A549 (cell line): Measurements from ENCODE around the gene AQP5. TPM values are rescaled to one million over a fixed set of nuclear protein-coding genes. Genes with fewer than 3 reads are reported as not detected.

ENCODE experiments used
- ATAC-seq, 2 experiments: fragments of 200-7000 bp in 1 of 2; fragments of >200 bp in 1 of 2; cut with Nextera tagmentation in 1 of 2; cut with Tn5 transposase in 1 of 2; 3 replicates each; pipeline versions ENCODE4 v1.8.0 to v1.9.1; 2018 to 2020; ENCODE audit warnings: mild to moderate bottlenecking in 1 of 2, moderate library complexity in 1 of 2
- CTCF ChIA-PET: fragments of 300-600 bp; sonication (Branson Sonifier 250); formaldehyde crosslinking; extraction: SDS; loops from one replicate; lab custom pipeline; 2021; ENCODE audit warnings: antibody characterized with exemption, inconsistent platforms; lab: Yijun Ruan, JAX
- POLR2A ChIA-PET: fragments of 350-600 bp; formaldehyde crosslinking; extraction: SDS; loops from one replicate; lab custom pipeline; 2021; ENCODE audit warnings: antibody characterized with exemption, inconsistent platforms; lab: Yijun Ruan, JAX
- DNase-seq, 2 experiments: peaks; one replicate each; pipeline versions ENCODE4 v3.0.0 to v3.0.0-alpha.2; 2011 to 2016; ENCODE audit warnings: low read depth in 1 of 2, low spot score in 1 of 2
- FAIRE-seq: peaks from 2 replicates; lab custom pipeline; 2011; peaks lifted over from hg19 to GRCh38; lab: Jason Lieb, UNC
- H3K27ac ChIP-seq, 2 experiments: fragments of >200 bp; sonication (Bioruptor Twin); formaldehyde crosslinking; 3 replicates each; pipeline ENCODE4 v1.5.1; 2016 to 2017
- H3K4me1 ChIP-seq: fragments of >200 bp; sonication (Bioruptor Twin); formaldehyde crosslinking; 3 replicates; pipeline ENCODE4 v1.6.1; 2016
- H3K4me2 ChIP-seq: fragments of >200 bp; sonication (Bioruptor Twin); formaldehyde crosslinking; 3 replicates; pipeline ENCODE4 v1.6.1; 2016
- H3K4me3 ChIP-seq: fragments of >200 bp; sonication (Bioruptor Twin); formaldehyde crosslinking; 3 replicates; pipeline ENCODE4 v1.5.1; 2016
- H3K9me3 ChIP-seq: fragments of >200 bp; sonication (Bioruptor Twin); formaldehyde crosslinking; 3 replicates; pipeline ENCODE4 v1.6.1; 2016
- BHLHE40 ChIP-seq: IDR thresholded peaks from 2 replicates; pipeline ENCODE4 v1.6.1; 2012; ENCODE audit warnings: low read depth, low read length, inconsistent platforms
- CBX2 ChIP-seq: fragments of 200-600 bp; sonication (generic); IDR thresholded peaks from 2 replicates; pipeline ENCODE4 v1.6.1; 2016; ENCODE audit warnings: low read depth, mild to moderate bottlenecking, borderline replicate concordance
- CEBPB ChIP-seq, 2 experiments: fragments of >200 bp in 1 of 2; sonication (Bioruptor Twin) in 1 of 2; formaldehyde crosslinking in 1 of 2; IDR thresholded peaks; 2 replicates each; pipeline ENCODE4 v1.6.1; 2012 to 2016
- CHD2 ChIP-seq: fragments of 150-350 bp; IDR thresholded peaks from 2 replicates; pipeline ENCODE4 v1.6.1; 2014; ENCODE audit warnings: low read length; ENCODE audit not compliant: partially characterized antibody
- CHD4 ChIP-seq: fragments of 200-600 bp; sonication (generic); IDR thresholded peaks from 2 replicates; pipeline ENCODE4 v1.6.1; 2016; ENCODE audit warnings: antibody characterized with exemption, mild to moderate bottlenecking, borderline replicate concordance
- EHF ChIP-seq: fragments of 250-450 bp; sonication (Bioruptor Pico); IDR thresholded peaks from 2 replicates; pipeline ENCODE4 v1.5.0; 2020; ENCODE audit warnings: mild to moderate bottlenecking
- EP300 ChIP-seq, 2 experiments: fragments of >200 bp; sonication (Bioruptor Twin); formaldehyde crosslinking; IDR thresholded peaks; 2 replicates in 1 of 2; 3 replicates in 1 of 2; pipeline ENCODE4 v1.6.1; 2016 to 2017
- FOSB ChIP-seq: fragments of 250-450 bp; sonication (Bioruptor Pico); IDR thresholded peaks from 2 replicates; pipeline ENCODE4 v1.5.0; 2020; ENCODE audit warnings: mild to moderate bottlenecking, moderate library complexity
- FOXS1 ChIP-seq: fragments of 250-450 bp; sonication (Bioruptor Pico); IDR thresholded peaks from 2 replicates; pipeline ENCODE4 v1.5.0; 2020; ENCODE audit warnings: mild to moderate bottlenecking, moderate library complexity
- GATA3 ChIP-seq: IDR thresholded peaks from 2 replicates; pipeline ENCODE4 v1.6.1; 2012; ENCODE audit warnings: borderline replicate concordance
- HDAC2 ChIP-seq: fragments of 200-600 bp; sonication (generic); IDR thresholded peaks from 2 replicates; pipeline ENCODE4 v1.6.1; 2016
- HES2 ChIP-seq: fragments of >200 bp; sonication (Bioruptor Twin); formaldehyde crosslinking; IDR thresholded peaks from 2 replicates; pipeline ENCODE4 v1.6.1; 2016
- HMGXB4 ChIP-seq: fragments of 250-450 bp; sonication (Bioruptor Pico); IDR thresholded peaks from 2 replicates; pipeline ENCODE4 v1.5.0; 2021; ENCODE audit warnings: mild to moderate bottlenecking, moderate library complexity, borderline replicate concordance
- HOXA7 ChIP-seq: fragments of 250-450 bp; sonication (Bioruptor Pico); IDR thresholded peaks from 2 replicates; pipeline ENCODE4 v1.5.0; 2020; ENCODE audit warnings: mild to moderate bottlenecking, moderate library complexity
- HOXB13 ChIP-seq: fragments of 250-450 bp; sonication (Bioruptor Pico); IDR thresholded peaks from 2 replicates; pipeline ENCODE4 v1.5.0; 2020; ENCODE audit warnings: low read depth, mild to moderate bottlenecking, moderate library complexity
- HOXB5 ChIP-seq: fragments of 250-450 bp; sonication (Bioruptor Pico); IDR thresholded peaks from 2 replicates; pipeline ENCODE4 v1.5.0; 2020; ENCODE audit warnings: mild to moderate bottlenecking, moderate library complexity
- KDM5A ChIP-seq: fragments of 200-600 bp; sonication (generic); IDR thresholded peaks from 2 replicates; pipeline ENCODE4 v1.6.1; 2016; ENCODE audit warnings: antibody characterized with exemption, mild to moderate bottlenecking
- MAFK ChIP-seq: fragments of 450-650 bp; IDR thresholded peaks from 2 replicates; pipeline ENCODE4 v1.6.1; 2014; ENCODE audit not compliant: partially characterized antibody
- MYC ChIP-seq: IDR thresholded peaks from 2 replicates; pipeline ENCODE4 v1.6.1; 2012; ENCODE audit warnings: mild to moderate bottlenecking, inconsistent platforms, low read length, improper control_type of control experiment, borderline replicate concordance
- NPAS2 ChIP-seq: fragments of 250-450 bp; sonication (Bioruptor Pico); IDR thresholded peaks from 2 replicates; pipeline ENCODE4 v1.8.0; 2022; ENCODE audit warnings: mild to moderate bottlenecking, moderate library complexity, borderline replicate concordance
- POLR2AphosphoS2 ChIP-seq: conservative IDR thresholded peaks from 2 replicates; pipeline ENCODE4 v1.6.1; 2012; ENCODE audit warnings: low read length, improper control_type of control experiment, inconsistent platforms
- RCOR1 ChIP-seq: fragments of 150-350 bp; IDR thresholded peaks from 2 replicates; pipeline ENCODE4 v1.6.1; 2014; ENCODE audit warnings: antibody characterized with exemption, low read length, low read depth
- SMC3 ChIP-seq: fragments of >200 bp; sonication (Bioruptor Twin); formaldehyde crosslinking; IDR thresholded peaks from 3 replicates; pipeline ENCODE4 v1.6.1; 2018; ENCODE audit warnings: inconsistent platforms
- ZNF302 ChIP-seq: fragments of 250-450 bp; sonication (Bioruptor Pico); IDR thresholded peaks from 2 replicates; pipeline ENCODE4 v1.9.0; 2021; ENCODE audit warnings: inconsistent platforms, mild to moderate bottlenecking, moderate library complexity
- ZSCAN20 ChIP-seq: fragments of 250-450 bp; sonication (Bioruptor Pico); IDR thresholded peaks from 2 replicates; pipeline ENCODE4 v1.8.0; 2022; ENCODE audit warnings: mild to moderate bottlenecking, moderate library complexity
- WGBS: methylation state at CpG from one replicate; pipeline ENCODE4 v1.1.6; 2017; ENCODE audit errors: missing lambda C conversion rate; 5-methylcytosine and 5-hydroxymethylcytosine counted together
- polyA plus RNA-seq, 4 experiments: library from polyadenylated mRNA; depleted of rRNA in 3 of 4; stranded (reverse); fragments of >200 nt; fragmentation: RNase III in 1 of 4; extraction: RNeasy Plus Mini Kit Qiagen cat#74134 plus additional on column Dnase treatment in 1 of 4; gene quantifications; 2 replicates in 3 of 4; 3 replicates in 1 of 4; pipeline ENCODE4 v1.2.3, GENCODE V29; 2011 to 2017
- TF ChIP-seq, protein P1 (sequence below): IDR thresholded peaks from 2 replicates; pipeline ENCODE4 v1.6.1; 2012
- TF ChIP-seq, protein P2 (sequence below): IDR thresholded peaks from 2 replicates; pipeline ENCODE4 v1.6.1; 2012; ENCODE audit warnings: low read depth, borderline replicate concordance
- TF ChIP-seq, protein P3 (sequence below): fragments of 250-450 bp; sonication (Bioruptor Pico); IDR thresholded peaks from 2 replicates; pipeline ENCODE4 v1.5.0; 2020; ENCODE audit warnings: low read depth, mild to moderate bottlenecking, moderate library complexity
- TF ChIP-seq, protein P4 (sequence below): fragments of 450-650 bp; IDR thresholded peaks from 2 replicates; pipeline ENCODE4 v1.6.1; 2014; ENCODE audit warnings: antibody characterized with exemption

AQP5 gene
- polyA plus RNA-seq, 2 of the 4 experiments (the other 2 are of a cell fraction): not detected

DNA sequence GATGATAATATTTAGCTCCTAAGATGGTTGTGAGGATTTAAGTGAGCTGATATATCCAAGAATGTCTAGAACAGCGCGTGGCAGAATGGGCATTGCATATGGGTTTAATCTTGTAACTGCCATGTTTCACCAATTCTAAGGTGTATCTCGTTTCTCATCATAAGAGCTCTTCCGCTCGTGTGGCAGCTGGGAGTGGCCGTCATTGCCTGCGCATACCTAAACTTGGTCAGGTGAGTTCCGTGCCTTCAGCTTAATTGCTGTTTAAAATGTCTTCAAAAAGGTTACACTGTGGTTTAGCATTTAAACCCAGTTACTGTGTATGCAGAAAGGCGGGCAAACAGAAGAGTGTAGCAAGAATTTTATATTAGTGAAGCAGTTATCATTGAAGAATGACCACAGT, 15.6 kb upstream of the AQP5 start:
- no peaks in the 10 kb centered on the region for H3K9me3 ChIP-seq
- POLR2A ChIA-PET: interaction anchor here (0.6 to 1.3 kb wide), 2 partner anchors 101 to 205 kb away, joined by 3 to 7 read pairs; partner anchors contain the start of gene TMBIM6
- WGBS: 81% methylated on average over 9 of the region's 9 CpGs

GRCh38 chr12:49946497-49946896, 15.2 kb upstream of the AQP5 start:
- ChIA-PET POLR2A (no interaction called here), CTCF (interaction anchor here (0.8 to 7.7 kb wide), 38 partner anchors 8 to 221 kb away, joined by 3 to 193 read pairs (median 6); partner anchors contain the start of gene AQP5)
- DNase-seq (no peak), FAIRE-seq (no peak), ATAC-seq (no peak)
- no peaks in the 10 kb centered on the region for H3K9me3 ChIP-seq
- no peak overlapping the region for H3K4me3 ChIP-seq
- TF ChIP-seq MYC: no peak
- TF ChIP-seq EP300 (IDR thresholded peaks at IDR 0.05): no peak
- TF ChIP-seq CHD4: no peak
- no peak for TF ChIP-seq RCOR1
- no peak for TF ChIP-seq EHF (CRISPR knock-in tag)
- no peak for TF ChIP-seq ZSCAN20 (CRISPR knock-in tag)
- TF ChIP-seq MAFK: no peak
- no peak for TF ChIP-seq CHD2
- TF ChIP-seq, protein P1, sequence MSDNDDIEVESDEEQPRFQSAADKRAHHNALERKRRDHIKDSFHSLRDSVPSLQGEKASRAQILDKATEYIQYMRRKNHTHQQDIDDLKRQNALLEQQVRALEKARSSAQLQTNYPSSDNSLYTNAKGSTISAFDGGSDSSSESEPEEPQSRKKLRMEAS: no peak
- TF ChIP-seq HES2: no peak
- no peak for TF ChIP-seq HMGXB4
- TF ChIP-seq, protein P2, sequence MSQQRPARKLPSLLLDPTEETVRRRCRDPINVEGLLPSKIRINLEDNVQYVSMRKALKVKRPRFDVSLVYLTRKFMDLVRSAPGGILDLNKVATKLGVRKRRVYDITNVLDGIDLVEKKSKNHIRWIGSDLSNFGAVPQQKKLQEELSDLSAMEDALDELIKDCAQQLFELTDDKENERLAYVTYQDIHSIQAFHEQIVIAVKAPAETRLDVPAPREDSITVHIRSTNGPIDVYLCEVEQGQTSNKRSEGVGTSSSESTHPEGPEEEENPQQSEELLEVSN: no peak
- TF ChIP-seq, protein P3, sequence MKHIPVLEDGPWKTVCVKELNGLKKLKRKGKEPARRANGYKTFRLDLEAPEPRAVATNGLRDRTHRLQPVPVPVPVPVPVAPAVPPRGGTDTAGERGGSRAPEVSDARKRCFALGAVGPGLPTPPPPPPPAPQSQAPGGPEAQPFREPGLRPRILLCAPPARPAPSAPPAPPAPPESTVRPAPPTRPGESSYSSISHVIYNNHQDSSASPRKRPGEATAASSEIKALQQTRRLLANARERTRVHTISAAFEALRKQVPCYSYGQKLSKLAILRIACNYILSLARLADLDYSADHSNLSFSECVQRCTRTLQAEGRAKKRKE (CRISPR knock-in tag): no peak
- no peak for TF ChIP-seq HOXA7 (CRISPR knock-in tag)
- H3K27ac ChIP-seq: no peak overlapping the region
- 0 out of 3 replicates have a peak, but pooled peaks cover 7% of the 10 kb centered on the region for H3K4me1 ChIP-seq
- whole genome bisulfite sequencing: 63% methylated on average over 3 of the region's 3 CpGs
- H3K4me2 ChIP-seq: no peak overlapping the region

More for the DNA sequence above, 15.6 kb upstream of the AQP5 start:
- no peak for FAIRE-seq
- no peak for DNase-seq
- H3K4me2 ChIP-seq: peak overlapping the region; percentile 75; the same call in 2 of the 3 replicates
- H3K4me3 ChIP-seq: no peak overlapping the region
- CTCF ChIA-PET: interaction anchor here (0.6 to 7.7 kb wide), 57 partner anchors 8 to 242 kb away, joined by 3 to 193 read pairs (median 5); partner anchors contain the start of gene AQP5
- H3K4me1 ChIP-seq: 0 out of 3 replicates have a peak, but pooled peaks cover 7% of the 10 kb centered on the region
- ATAC-seq: no peak
- TF ChIP-seq CBX2 (no peak), POLR2AphosphoS2 (no peak), BHLHE40 (no peak), KDM5A (no peak), MYC (no peak), GATA3 (no peak), FOXS1 (no peak), HDAC2 (no peak), SMC3 (no peak), HOXB5 (no peak), CHD2 (no peak), HOXB13 (CRISPR knock-in tag) (no peak), RCOR1 (no peak), ZNF302 (CRISPR knock-in tag) (no peak), NPAS2 (CRISPR knock-in tag) (no peak), CEBPB (IDR thresholded peaks at IDR 0.05) (no peak), FOSB (no peak)
- TF ChIP-seq, protein P4, sequence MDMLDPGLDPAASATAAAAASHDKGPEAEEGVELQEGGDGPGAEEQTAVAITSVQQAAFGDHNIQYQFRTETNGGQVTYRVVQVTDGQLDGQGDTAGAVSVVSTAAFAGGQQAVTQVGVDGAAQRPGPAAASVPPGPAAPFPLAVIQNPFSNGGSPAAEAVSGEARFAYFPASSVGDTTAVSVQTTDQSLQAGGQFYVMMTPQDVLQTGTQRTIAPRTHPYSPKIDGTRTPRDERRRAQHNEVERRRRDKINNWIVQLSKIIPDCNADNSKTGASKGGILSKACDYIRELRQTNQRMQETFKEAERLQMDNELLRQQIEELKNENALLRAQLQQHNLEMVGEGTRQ: no peak
- TF ChIP-seq, all 56 proteins: peak for 0
- peak overlapping the region in 1 of 2 experiments; percentile 59; a peak in 3 of 6 replicates for H3K27ac ChIP-seq
